T-helper 2 cell treated with Interferon-gamma antibody and Interleukin-4, amounts not matched to agents 100 ng/mL and 5 ng/mL, for 36 hours (primary cell): ENCODE measurements around the gene SPOCK2. TPM values are rescaled to one million over a fixed set of nuclear protein-coding genes. Genes with fewer than 3 reads are reported as not detected.
"Not testable (repeated sequence)": the region's sequence is repeated elsewhere in the genome, so short reads cannot be mapped to it uniquely, and the experiment has no call there.

Experiments
- intact Hi-C: fragments of 100-400 bp; cut with micrococcal nuclease; formaldehyde crosslinking; loops from one replicate; pipeline ENCODE4 v1.15.1; 2023
- total RNA-seq: library from RNA; stranded (reverse); gene quantifications from 2 replicates; pipeline ENCODE4 v1.2.3, GENCODE V29; 2022

SPOCK2 gene
- total RNA-seq = 213 and 217 TPM in 2 replicates

DNA sequence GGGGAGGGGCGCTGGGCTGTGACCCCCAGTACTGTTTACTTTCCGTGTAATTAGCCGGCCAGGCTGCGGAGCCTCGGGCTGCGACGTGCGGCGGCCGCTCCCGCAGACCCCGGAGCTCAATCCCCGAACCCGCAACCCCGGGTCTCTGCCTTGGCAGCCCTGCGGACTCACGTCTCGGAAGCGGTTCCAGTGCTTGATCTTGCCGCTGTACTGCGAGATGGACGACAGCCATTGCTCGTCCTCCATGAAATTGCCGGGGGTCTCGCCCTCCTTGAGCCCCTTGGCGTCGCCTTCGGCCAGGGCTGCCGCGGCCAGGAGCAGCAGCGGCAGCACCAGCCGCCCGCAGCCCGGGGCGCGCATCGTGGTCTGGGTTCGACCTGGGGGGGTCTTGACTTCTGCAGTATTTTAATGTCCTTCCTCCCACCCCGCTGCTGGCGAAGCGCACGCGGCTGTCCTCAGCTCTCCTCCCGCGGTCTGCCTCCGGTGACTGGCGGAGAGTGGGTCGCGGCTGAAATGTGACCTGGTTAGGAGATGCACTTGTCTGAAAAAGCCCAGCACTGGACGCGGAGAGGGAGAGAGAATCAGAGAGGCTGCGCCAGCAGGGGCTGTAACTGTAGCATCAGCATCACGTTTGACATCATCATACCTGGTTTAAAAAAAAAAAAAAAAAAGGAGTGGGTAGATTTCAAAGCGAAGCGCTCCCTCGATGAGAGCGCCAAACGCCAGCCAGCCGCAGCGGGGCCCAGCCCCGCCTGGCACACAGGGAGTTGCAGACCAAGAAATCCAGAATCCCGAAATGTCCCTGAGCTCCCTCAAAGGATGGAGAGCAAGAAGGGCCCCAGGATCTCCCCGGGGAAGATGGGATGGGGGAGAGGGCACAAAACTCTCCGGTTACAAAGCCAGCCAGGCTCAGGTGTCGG is at the start of gene SPOCK2:
Gene SPOCK2, minus strand, starts transcription at position 583 of the 920 bp plus-strand sequence. Its CDS starts 223 bp downstream, at position 360.
- intact Hi-C loops = loop anchor here (1.0 to 5.0 kb wide), 4 partner anchors 19 to 1009 kb away; partner anchors contain the start of gene P4HA1

- intact Hi-C loops = no loop called here
Measured at GRCh38 chr10:72137583-72137982, 49.2 kb upstream of the SPOCK2 start.

- intact Hi-C loops = not testable (repeated sequence)
Measured at GRCh38 chr10:72136225-72136624, 47.9 kb upstream of the SPOCK2 start.

- intact Hi-C loops = no loop called here
Measured at GRCh38 chr10:72134785-72135767, 46.7 kb upstream of the SPOCK2 start.

- intact Hi-C loops = no loop called here
Measured at GRCh38 chr10:72133517-72133916, 45.2 kb upstream of the SPOCK2 start.

DNA sequence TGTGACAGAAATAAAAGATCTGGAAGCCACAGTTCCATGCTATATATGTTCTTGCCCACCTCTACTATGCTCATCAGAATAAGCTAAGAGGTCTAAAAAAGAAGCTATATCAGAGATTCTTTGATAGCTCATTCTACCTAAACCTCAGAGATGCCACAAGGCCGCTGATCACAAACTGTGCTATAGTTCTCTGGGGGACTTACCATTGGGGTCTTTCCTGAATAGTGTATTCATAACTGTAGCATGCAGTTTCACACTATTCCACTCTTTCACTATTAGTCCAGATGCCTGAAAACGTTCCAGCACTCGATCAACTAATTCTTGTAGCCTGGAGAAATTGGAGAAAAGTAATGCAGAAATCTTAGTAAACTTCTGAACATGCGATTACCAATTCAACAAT is 44.5 kb upstream of the SPOCK2 start:
- intact Hi-C loops = no loop called here

DNA sequence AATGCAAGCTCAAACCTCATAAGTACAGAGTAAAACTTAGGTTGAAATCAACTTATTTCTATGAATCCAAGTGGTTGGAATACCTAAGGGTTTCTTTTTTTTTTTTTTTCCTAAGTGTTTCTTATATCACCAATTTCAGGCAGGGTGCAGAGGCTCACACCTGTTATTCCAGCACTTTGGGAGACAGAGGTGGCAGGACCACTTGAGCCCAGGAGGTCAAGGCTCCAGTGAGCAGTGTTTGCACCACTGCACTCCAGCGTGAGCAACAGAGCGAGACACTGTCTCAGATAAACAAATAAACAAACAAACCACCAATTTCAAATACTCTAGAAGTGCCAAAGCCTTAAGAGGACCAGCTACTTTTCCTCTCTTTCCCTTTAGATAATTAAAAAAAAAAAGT is 39.2 kb upstream of the SPOCK2 start:
- intact Hi-C loops = loop anchor here (5.0 kb wide), 1 partner anchor 90 kb away; the partner anchor contains the start of genes ANAPC16 and ASCC1

- intact Hi-C loops = loop anchor here (1.0 to 5.0 kb wide), 2 partner anchors 90 to 210 kb away; partner anchors contain the start of genes ANAPC16 and ASCC1
Measured at GRCh38 chr10:72126872-72127232, 38.5 kb upstream of the SPOCK2 start.

- intact Hi-C loops = loop anchor here (1.0 to 5.0 kb wide), 2 partner anchors 91 to 211 kb away; partner anchors contain the start of genes ANAPC16 and ASCC1
Measured at GRCh38 chr10:72126184-72126871, 38.0 kb upstream of the SPOCK2 start.

GRCh38 chr10:72124989-72125388 is 36.6 kb upstream of the SPOCK2 start:
- intact Hi-C loops = loop anchor here (5.0 kb wide), 1 partner anchor 92 kb away; the partner anchor contains the start of genes ANAPC16 and ASCC1

- intact Hi-C loops = no loop called here
Measured at GRCh38 chr10:72124381-72124780, 36.0 kb upstream of the SPOCK2 start.

- intact Hi-C loops = no loop called here
Measured at GRCh38 chr10:72123616-72124015, 35.3 kb upstream of the SPOCK2 start.

DNA sequence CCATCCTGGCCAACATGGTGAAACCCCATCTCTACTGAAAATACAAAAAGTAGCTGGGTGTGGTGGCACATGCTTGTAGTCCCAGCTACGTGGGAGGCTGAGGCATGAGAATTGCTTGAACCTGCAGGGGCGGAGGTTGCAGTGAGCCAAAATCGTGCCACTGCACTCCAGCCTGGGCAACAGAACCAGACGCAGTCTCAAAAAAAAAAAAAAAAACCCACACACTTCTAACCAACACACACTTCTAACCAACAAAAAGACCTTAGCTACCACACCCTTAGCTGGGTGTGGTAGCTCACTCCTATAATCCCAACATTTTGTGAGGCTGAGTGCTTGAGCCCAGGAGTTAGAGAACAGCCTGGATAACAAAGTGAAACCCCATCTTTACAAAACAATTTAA is 33.9 kb upstream of the SPOCK2 start:
- intact Hi-C loops = no loop called here

DNA sequence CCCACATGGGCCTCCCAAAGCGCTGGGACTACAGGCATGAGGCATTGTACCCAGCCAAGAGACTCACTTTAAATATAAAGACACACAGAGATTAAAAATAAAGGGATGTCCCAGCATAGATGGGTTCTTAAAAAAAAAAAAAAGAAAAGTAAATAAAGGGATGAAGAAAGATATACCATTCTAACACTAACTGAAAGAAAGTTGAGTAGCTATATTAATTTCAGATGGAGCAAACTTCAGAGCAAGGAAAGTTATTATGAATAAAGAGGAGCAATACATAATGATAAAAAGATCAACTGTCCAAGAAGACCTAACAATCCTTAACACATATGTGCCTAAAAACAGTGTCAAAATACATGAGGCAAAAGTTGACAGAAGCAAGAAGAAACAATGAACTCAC is 33.0 kb upstream of the SPOCK2 start:
- intact Hi-C loops = no loop called here

DNA sequence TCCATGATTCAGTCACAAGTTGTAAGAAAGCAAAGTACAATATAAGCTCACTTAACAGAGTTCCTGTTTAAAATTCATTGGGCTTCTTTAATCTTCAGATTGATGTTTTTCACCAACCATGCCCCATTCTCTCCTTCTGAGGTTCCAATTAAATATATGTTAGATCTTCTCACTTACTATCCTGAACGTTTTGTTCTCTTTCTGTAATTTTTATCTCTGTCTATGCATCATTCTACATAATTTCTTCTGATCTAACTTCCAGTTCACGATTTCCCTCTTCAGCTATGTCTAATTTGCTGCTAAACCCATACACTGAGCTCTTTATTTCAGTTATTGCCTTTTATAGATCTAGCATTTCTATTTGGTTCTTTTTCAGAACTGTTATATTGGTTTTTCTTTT is 28.0 kb upstream of the SPOCK2 start:
- intact Hi-C loops = no loop called here

- intact Hi-C loops = no loop called here
Measured at GRCh38 chr10:72114706-72115450, 26.5 kb upstream of the SPOCK2 start.

DNA sequence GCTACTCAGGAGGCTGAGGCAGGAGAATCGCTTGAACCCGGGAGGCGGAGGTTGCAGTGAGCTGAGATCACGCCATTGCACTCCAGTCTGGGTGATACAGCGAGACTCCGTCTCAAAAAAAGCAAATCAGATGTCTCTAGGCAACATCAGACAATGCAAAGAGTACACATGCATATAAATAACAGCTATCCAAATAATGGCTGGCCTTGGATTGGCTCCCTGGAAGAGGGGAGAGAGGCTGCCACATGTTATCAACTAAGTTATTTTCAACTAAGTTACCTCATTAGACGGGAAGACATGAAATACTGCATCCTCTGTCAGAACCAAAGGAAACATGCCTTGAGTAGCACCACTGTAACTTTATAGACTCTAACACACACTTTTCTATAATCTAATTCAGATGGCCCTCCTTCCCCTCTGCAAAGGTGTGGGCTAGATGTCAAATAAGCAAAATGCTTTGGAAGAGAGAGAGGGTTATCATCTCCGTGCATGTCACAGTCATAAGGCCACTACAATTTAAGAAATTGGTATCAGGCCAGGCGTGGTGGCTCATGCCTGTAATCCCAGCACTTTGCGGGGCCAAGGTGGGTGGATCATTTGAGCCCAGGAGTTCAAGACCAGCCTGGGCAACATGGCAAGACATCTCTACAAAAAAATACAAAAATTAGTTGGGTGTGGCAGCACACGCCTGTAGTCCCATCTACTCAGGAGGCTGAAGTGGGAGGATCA is 22.5 kb upstream of the SPOCK2 start:
- intact Hi-C loops = no loop called here

GRCh38 chr10:72109636-72110157 is 21.3 kb upstream of the SPOCK2 start:
- intact Hi-C loops = loop anchor here (5.0 kb wide), 1 partner anchor 153 kb away; no protein-coding TSS in a partner anchor
